Bronchial epithelial cell (primary cell): ENCODE measurements around the gene ADNP. TPM values are rescaled to one million over a fixed set of nuclear protein-coding genes. Genes with fewer than 3 reads are reported as not detected.
A peak's percentile ranks its signal among the peaks of the same experiment; 100 is the strongest.
"Not testable (repeated sequence)": the region's sequence is repeated elsewhere in the genome, so short reads cannot be mapped to it uniquely, and the experiment has no call there.

Experiments
- DNase-seq: peaks from one replicate; pipeline ENCODE4 v3.0.0-alpha.2; 2010; ENCODE audit warnings: low read depth
- FAIRE-seq: peaks from 2 replicates; lab custom pipeline; 2011; peaks lifted over from hg19 to GRCh38; lab: Jason Lieb, UNC
- H3K27me3 ChIP-seq: 2 replicates; pipeline ENCODE4 v1.5.1; 2011; ENCODE audit warnings: low read length; ENCODE audit not compliant: control insufficient read depth, insufficient read depth
- H3K36me3 ChIP-seq: 2 replicates; pipeline ENCODE4 v1.5.1; 2011; ENCODE audit warnings: low read length; ENCODE audit not compliant: control insufficient read depth, insufficient read depth
- H3K4me3 ChIP-seq: 2 replicates; pipeline ENCODE4 v1.5.1; 2011; ENCODE audit warnings: mild to moderate bottlenecking, low read depth, low read length, control low read depth
- CTCF ChIP-seq: IDR thresholded peaks from 2 replicates; pipeline ENCODE4 v1.5.1; 2011; ENCODE audit warnings: mild to moderate bottlenecking, moderate library complexity, low read length, control low read depth, inconsistent platforms; ENCODE audit not compliant: insufficient read depth, severe bottlenecking
- total RNA-seq: library from RNA; depleted of rRNA; stranded (reverse); fragments of >200 nt; gene quantifications from 2 replicates; pipeline ENCODE4 v1.2.1, GENCODE V29; 2014

ADNP gene
- 22.5 and 28.2 TPM in 2 replicates for total RNA-seq

GRCh38 chr20:50931306-50932015 is at the start of gene ADNP:
ADNP (minus strand) TSS chr20:50931437; CDS start chr20:50903996, 27,441 bp downstream.
- no peak for FAIRE-seq
- Histone ChIP-seq H3K27me3 (no peaks in the 10 kb centered on the region), H3K36me3 (peaks cover 3% of the 10 kb centered on the region), H3K4me3 (peak within 1 kb of the TSS; percentile 82)
- peak; percentile 82 for TF ChIP-seq CTCF
- DNase-seq = peak; percentile 79

GRCh38 chr20:50980071-50980681 is 48.9 kb upstream of the ADNP start:
- DNase-seq (peak; percentile 99), FAIRE-seq (peak; percentile 23)
- no peaks in the 10 kb centered on the region for H3K36me3 ChIP-seq
- H3K4me3 ChIP-seq = no peak overlapping the region
- TF ChIP-seq CTCF = no peak
- no peaks in the 10 kb centered on the region for H3K27me3 ChIP-seq

- FAIRE-seq, H3K36me3 ChIP-seq, DNase-seq, H3K27me3 ChIP-seq, H3K4me3 ChIP-seq: not testable (repeated sequence)
Measured at GRCh38 chr20:50978533-50978932, 47.3 kb upstream of the ADNP start.

GRCh38 chr20:50977066-50978021 is 46.1 kb upstream of the ADNP start:
- DNase-seq = no peak
- Histone ChIP-seq H3K36me3 (no peaks in the 10 kb centered on the region), H3K27me3 (no peaks in the 10 kb centered on the region), H3K4me3 (no peak overlapping the region)
- FAIRE-seq = no peak
- no peak for TF ChIP-seq CTCF

- Histone ChIP-seq H3K4me3 (no peak overlapping the region), H3K36me3 (no peaks in the 10 kb centered on the region), H3K27me3 (no peaks in the 10 kb centered on the region)
- DNase-seq (no peak), FAIRE-seq (no peak)
- TF ChIP-seq CTCF = no peak
Measured at GRCh38 chr20:50975701-50976330, 44.6 kb upstream of the ADNP start.
